ENCODE data around the gene XCL2.
"Not testable (repeated sequence)": the region's sequence is repeated elsewhere in the genome, so short reads cannot be mapped to it uniquely, and the experiment has no call there.

The XCL2 gene

GRCh38 chr1:168556647-168557046 lies 12.8 kb upstream of the XCL2 start:
- DNase-seq (ENCODE audit: low read depth): no peak

- no peak for DNase-seq (ENCODE audit: low read depth)
Measured at GRCh38 chr1:168555508-168556046, 11.8 kb upstream of the XCL2 start.

- DNase-seq (ENCODE audit: low read depth): no peak
Measured at GRCh38 chr1:168554603-168555483, 11.0 kb upstream of the XCL2 start.

- DNase-seq (ENCODE audit: low read depth): no peak
Measured at GRCh38 chr1:168553680-168554553, 10.1 kb upstream of the XCL2 start.

GRCh38 chr1:168552961-168553360 lies 9.2 kb upstream of the XCL2 start:
- DNase-seq (ENCODE audit: low read depth): no peak

- DNase-seq (ENCODE audit: low read depth): no peak
Measured at GRCh38 chr1:168551688-168552087, 7.9 kb upstream of the XCL2 start.

- DNase-seq (ENCODE audit: low read depth): no peak
Measured at GRCh38 chr1:168550971-168551370, 7.2 kb upstream of the XCL2 start.

- not testable (repeated sequence) for DNase-seq (ENCODE audit: low read depth)
Measured at GRCh38 chr1:168546553-168546895, 2.7 kb upstream of the XCL2 start.

- DNase-seq (ENCODE audit: low read depth): not testable (repeated sequence)
Measured at GRCh38 chr1:168545678-168546552, 2.1 kb upstream of the XCL2 start.

GRCh38 chr1:168542978-168543377 lies 819 bp downstream of the XCL2 start:
- not testable (repeated sequence) for DNase-seq (ENCODE audit: low read depth)

- not testable (repeated sequence) for DNase-seq (ENCODE audit: low read depth)
Measured at GRCh38 chr1:168540798-168541197, 3.0 kb downstream of the XCL2 start.

GRCh38 chr1:168535536-168535935 lies 8.3 kb downstream of the XCL2 start:
- no peak for DNase-seq (ENCODE audit: low read depth)

- DNase-seq (ENCODE audit: low read depth): no peak
Measured at GRCh38 chr1:168531615-168532345, 12.0 kb downstream of the XCL2 start.

GRCh38 chr1:168529518-168529917 lies 14.3 kb downstream of the XCL2 start:
- no peak for DNase-seq (ENCODE audit: low read depth)

- no peak for DNase-seq (ENCODE audit: low read depth)
Measured at GRCh38 chr1:168521401-168522000, 22.3 kb downstream of the XCL2 start.

- no peak for DNase-seq (ENCODE audit: low read depth)
Measured at GRCh38 chr1:168520832-168521231, 23.0 kb downstream of the XCL2 start.

GRCh38 chr1:168520052-168520751 lies 23.6 kb downstream of the XCL2 start:
- DNase-seq (ENCODE audit: low read depth): no peak

GRCh38 chr1:168518813-168519212 lies 25.0 kb downstream of the XCL2 start:
- DNase-seq (ENCODE audit: low read depth): no peak

- no peak for DNase-seq (ENCODE audit: low read depth)
Measured at GRCh38 chr1:168518201-168518689, 25.6 kb downstream of the XCL2 start.

- DNase-seq (ENCODE audit: low read depth): no peak
Measured at GRCh38 chr1:168514455-168514854, 29.3 kb downstream of the XCL2 start.
